ENCODE data around the gene WDR17.

DNA sequence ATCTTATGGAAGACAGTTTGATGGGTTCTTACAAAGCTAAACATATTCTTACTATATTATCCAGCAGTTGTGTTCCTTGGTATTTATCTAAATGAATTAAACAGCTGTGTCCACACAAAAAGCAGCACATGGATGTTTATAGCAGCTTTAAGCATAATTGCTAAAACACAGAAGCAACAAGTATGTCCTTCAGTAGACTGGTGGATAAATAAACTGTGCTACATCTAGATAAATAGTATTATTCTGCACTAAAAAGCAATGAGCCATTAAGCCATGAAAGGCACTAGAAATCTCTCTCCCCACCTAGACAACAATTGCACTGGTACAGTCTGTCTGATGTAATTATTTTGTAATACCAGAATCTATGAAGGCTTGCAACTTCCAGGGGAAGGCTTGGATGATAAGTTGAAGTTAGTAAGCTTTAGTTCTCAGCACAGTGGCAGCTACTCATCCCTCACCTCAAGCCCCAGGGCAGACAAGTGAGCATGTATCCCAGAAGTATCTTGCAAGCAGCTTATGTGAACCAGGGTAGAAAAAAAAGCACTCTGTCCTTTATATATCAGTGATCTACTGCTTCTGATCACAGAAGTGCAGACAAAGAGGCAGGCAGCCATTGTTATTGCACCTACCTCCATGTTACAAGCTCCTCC is 36.9 kb downstream of the WDR17 start:
- TF ChIP-seq, protein P1, sequence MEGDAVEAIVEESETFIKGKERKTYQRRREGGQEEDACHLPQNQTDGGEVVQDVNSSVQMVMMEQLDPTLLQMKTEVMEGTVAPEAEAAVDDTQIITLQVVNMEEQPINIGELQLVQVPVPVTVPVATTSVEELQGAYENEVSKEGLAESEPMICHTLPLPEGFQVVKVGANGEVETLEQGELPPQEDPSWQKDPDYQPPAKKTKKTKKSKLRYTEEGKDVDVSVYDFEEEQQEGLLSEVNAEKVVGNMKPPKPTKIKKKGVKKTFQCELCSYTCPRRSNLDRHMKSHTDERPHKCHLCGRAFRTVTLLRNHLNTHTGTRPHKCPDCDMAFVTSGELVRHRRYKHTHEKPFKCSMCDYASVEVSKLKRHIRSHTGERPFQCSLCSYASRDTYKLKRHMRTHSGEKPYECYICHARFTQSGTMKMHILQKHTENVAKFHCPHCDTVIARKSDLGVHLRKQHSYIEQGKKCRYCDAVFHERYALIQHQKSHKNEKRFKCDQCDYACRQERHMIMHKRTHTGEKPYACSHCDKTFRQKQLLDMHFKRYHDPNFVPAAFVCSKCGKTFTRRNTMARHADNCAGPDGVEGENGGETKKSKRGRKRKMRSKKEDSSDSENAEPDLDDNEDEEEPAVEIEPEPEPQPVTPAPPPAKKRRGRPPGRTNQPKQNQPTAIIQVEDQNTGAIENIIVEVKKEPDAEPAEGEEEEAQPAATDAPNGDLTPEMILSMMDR (IDR thresholded peaks at IDR 0.05): no peak
- TF ChIP-seq OVOL2 (CRISPR knock-in tag; IDR thresholded peaks at IDR 0.05; ENCODE audit: borderline replicate concordance): no peak
- TF ChIP-seq, protein P2, sequence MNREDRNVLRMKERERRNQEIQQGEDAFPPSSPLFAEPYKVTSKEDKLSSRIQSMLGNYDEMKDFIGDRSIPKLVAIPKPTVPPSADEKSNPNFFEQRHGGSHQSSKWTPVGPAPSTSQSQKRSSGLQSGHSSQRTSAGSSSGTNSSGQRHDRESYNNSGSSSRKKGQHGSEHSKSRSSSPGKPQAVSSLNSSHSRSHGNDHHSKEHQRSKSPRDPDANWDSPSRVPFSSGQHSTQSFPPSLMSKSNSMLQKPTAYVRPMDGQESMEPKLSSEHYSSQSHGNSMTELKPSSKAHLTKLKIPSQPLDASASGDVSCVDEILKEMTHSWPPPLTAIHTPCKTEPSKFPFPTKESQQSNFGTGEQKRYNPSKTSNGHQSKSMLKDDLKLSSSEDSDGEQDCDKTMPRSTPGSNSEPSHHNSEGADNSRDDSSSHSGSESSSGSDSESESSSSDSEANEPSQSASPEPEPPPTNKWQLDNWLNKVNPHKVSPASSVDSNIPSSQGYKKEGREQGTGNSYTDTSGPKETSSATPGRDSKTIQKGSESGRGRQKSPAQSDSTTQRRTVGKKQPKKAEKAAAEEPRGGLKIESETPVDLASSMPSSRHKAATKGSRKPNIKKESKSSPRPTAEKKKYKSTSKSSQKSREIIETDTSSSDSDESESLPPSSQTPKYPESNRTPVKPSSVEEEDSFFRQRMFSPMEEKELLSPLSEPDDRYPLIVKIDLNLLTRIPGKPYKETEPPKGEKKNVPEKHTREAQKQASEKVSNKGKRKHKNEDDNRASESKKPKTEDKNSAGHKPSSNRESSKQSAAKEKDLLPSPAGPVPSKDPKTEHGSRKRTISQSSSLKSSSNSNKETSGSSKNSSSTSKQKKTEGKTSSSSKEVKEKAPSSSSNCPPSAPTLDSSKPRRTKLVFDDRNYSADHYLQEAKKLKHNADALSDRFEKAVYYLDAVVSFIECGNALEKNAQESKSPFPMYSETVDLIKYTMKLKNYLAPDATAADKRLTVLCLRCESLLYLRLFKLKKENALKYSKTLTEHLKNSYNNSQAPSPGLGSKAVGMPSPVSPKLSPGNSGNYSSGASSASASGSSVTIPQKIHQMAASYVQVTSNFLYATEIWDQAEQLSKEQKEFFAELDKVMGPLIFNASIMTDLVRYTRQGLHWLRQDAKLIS (CRISPR knock-in tag; IDR thresholded peaks at IDR 0.05; ENCODE audit: borderline replicate concordance): no peak
- TF ChIP-seq, protein P3, sequence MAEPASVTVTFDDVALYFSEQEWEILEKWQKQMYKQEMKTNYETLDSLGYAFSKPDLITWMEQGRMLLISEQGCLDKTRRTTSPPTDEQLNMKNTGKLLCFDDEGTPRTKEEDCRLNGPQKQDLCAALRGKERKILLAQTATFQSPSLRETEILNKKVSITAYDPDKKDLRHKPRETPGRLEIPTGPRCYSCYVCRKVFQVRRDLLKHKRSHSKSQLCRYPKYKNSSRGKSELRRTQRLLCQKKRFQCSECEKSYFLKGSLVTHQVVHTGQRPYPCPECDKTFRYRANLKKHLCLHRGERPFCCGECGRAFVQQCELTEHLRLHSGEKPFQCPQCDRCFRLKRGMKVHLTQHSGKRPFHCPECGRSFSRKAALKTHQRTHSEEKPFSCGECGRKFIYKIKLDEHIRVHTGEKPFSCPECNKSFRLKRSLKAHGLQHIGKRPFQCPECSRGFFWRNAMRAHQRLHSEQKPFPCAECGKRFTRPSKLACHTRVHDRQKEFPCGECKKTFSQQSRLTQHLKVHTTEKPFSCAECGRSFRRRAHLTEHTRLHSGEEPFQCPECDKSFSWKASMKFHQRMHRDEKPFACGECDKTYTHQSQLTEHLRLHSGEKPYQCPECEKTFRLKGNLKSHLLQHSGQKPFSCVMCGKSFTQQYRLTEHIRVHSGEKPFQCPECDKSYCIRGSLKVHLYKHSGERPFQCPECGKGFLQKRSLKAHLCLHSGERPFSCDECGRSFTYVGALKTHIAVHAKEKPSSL (CRISPR knock-in tag; conservative IDR thresholded peaks at IDR 0.05): no peak
- TF ChIP-seq ELF4 (CRISPR knock-in tag; IDR thresholded peaks at IDR 0.05; ENCODE audit: low read depth): no peak
- no peak for TF ChIP-seq NFYB (CRISPR knock-in tag; conservative IDR thresholded peaks at IDR 0.05; ENCODE audit: low read depth)
- no peak for TF ChIP-seq SP1 (CRISPR knock-in tag; conservative IDR thresholded peaks at IDR 0.05)
- TF ChIP-seq, protein P4, sequence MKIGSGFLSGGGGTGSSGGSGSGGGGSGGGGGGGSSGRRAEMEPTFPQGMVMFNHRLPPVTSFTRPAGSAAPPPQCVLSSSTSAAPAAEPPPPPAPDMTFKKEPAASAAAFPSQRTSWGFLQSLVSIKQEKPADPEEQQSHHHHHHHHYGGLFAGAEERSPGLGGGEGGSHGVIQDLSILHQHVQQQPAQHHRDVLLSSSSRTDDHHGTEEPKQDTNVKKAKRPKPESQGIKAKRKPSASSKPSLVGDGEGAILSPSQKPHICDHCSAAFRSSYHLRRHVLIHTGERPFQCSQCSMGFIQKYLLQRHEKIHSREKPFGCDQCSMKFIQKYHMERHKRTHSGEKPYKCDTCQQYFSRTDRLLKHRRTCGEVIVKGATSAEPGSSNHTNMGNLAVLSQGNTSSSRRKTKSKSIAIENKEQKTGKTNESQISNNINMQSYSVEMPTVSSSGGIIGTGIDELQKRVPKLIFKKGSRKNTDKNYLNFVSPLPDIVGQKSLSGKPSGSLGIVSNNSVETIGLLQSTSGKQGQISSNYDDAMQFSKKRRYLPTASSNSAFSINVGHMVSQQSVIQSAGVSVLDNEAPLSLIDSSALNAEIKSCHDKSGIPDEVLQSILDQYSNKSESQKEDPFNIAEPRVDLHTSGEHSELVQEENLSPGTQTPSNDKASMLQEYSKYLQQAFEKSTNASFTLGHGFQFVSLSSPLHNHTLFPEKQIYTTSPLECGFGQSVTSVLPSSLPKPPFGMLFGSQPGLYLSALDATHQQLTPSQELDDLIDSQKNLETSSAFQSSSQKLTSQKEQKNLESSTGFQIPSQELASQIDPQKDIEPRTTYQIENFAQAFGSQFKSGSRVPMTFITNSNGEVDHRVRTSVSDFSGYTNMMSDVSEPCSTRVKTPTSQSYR (CRISPR knock-in tag; IDR thresholded peaks at IDR 0.05): no peak
- no peak for TF ChIP-seq IRF2 (CRISPR knock-in tag; IDR thresholded peaks at IDR 0.05; ENCODE audit: borderline replicate concordance, low read depth)
- no peak for TF ChIP-seq ZNF138 (CRISPR knock-in tag; conservative IDR thresholded peaks at IDR 0.05)
- TF ChIP-seq, protein P5, sequence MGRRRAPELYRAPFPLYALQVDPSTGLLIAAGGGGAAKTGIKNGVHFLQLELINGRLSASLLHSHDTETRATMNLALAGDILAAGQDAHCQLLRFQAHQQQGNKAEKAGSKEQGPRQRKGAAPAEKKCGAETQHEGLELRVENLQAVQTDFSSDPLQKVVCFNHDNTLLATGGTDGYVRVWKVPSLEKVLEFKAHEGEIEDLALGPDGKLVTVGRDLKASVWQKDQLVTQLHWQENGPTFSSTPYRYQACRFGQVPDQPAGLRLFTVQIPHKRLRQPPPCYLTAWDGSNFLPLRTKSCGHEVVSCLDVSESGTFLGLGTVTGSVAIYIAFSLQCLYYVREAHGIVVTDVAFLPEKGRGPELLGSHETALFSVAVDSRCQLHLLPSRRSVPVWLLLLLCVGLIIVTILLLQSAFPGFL (CRISPR knock-in tag; IDR thresholded peaks at IDR 0.05; ENCODE audit: borderline replicate concordance): no peak
- TF ChIP-seq JUN (CRISPR knock-in tag; IDR thresholded peaks at IDR 0.05): no peak
- TF ChIP-seq, protein P6, sequence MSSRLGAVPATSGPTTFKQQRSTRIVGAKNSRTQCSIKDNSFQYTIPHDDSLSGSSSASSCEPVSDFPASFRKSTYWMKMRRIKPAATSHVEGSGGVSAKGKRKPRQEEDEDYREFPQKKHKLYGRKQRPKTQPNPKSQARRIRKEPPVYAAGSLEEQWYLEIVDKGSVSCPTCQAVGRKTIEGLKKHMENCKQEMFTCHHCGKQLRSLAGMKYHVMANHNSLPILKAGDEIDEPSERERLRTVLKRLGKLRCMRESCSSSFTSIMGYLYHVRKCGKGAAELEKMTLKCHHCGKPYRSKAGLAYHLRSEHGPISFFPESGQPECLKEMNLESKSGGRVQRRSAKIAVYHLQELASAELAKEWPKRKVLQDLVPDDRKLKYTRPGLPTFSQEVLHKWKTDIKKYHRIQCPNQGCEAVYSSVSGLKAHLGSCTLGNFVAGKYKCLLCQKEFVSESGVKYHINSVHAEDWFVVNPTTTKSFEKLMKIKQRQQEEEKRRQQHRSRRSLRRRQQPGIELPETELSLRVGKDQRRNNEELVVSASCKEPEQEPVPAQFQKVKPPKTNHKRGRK (CRISPR knock-in tag; IDR thresholded peaks at IDR 0.05; ENCODE audit: borderline replicate concordance): no peak
